Stomach (tissue), 9 donors: Measurements from ENCODE around the gene SELENOO. TPM values are rescaled to one million over a fixed set of nuclear protein-coding genes. Genes with fewer than 3 reads are reported as not detected.
A peak's percentile ranks its signal among the peaks of the same experiment; 100 is the strongest.

Experiments
- DNase-seq, 2 donors: peaks; one replicate each; pipeline versions ENCODE4 v3.0.0 to v3.0.0-alpha.2; 2013 to 2019
- H3K27ac ChIP-seq, 5 donors: fragments of 200-600 bp in 4 of 5; sonication (generic) in 4 of 5; one replicate each; pipeline ENCODE4 v1.5.1; 2013 to 2019; ENCODE audit warnings: mild to moderate bottlenecking in 1 of 5, moderate library complexity in 1 of 5
- H3K27me3 ChIP-seq, 3 donors: fragments of 200-600 bp; sonication (generic); one replicate each; pipeline ENCODE4 v1.5.1; 2017 to 2019; ENCODE audit warnings: mixed run types in 1 of 3
- H3K36me3 ChIP-seq, 4 donors: fragments of 200-600 bp; sonication (generic); 1 replicate in 3 of 4; 2 replicates in 1 of 4; pipeline ENCODE4 v1.5.1; 2016 to 2019
- H3K4me1 ChIP-seq, 4 donors: fragments of 200-600 bp; sonication (generic); one replicate each; pipeline ENCODE4 v1.5.1; 2016 to 2019
- H3K4me3 ChIP-seq, 4 donors: fragments of 200-600 bp; sonication (generic) in 3 of 4; one replicate each; pipeline ENCODE4 v1.5.1; 2016 to 2019; ENCODE audit warnings: mild to moderate bottlenecking in 1 of 4
- H3K9me3 ChIP-seq, 4 donors: fragments of 200-600 bp; sonication (generic); one replicate each; pipeline ENCODE4 v1.5.1; 2016 to 2019
- CTCF ChIP-seq, 7 experiments: fragments of 450-650 bp in 4 of 7; fragments of 200-600 bp in 3 of 7; sonication (generic) in 3 of 7; IDR thresholded peaks; one replicate each; pipeline ENCODE4 v1.5.1; 2016 to 2019; ENCODE audit warnings: antibody characterized with exemption in 7 of 7, control low read depth in 2 of 7, mild to moderate bottlenecking in 1 of 7
- EP300 ChIP-seq: sonication (generic); formaldehyde crosslinking; IDR thresholded peaks from one replicate; pipeline ENCODE4 v1.6.1; 2017; ENCODE audit warnings: antibody characterized with exemption
- POLR2A ChIP-seq, 4 donors: fragments of 450-650 bp; IDR thresholded peaks; one replicate each; pipeline ENCODE4 v1.6.1; 2016; ENCODE audit warnings: antibody characterized with exemption in 4 of 4, control low read depth in 2 of 4, mild to moderate bottlenecking in 1 of 4, moderate library complexity in 1 of 4
- POLR2AphosphoS5 ChIP-seq, 3 donors: sonication (generic); formaldehyde crosslinking; IDR thresholded peaks; one replicate each; pipeline ENCODE4 v1.6.1; 2016; ENCODE audit warnings: antibody characterized with exemption in 3 of 3
- WGBS, 5 donors: extraction: QIAGEN DNeasy Blood & Tissue Kit in 3 of 5; methylation state at CpG; one replicate each; pipeline versions ENCODE4 v1.1.5 to v1.1.7; 2013 to 2018; 5-methylcytosine and 5-hydroxymethylcytosine counted together
- intact Hi-C: fragments of 100-400 bp; cut with DNase I; formaldehyde crosslinking; loops from one replicate; pipeline ENCODE4 v1.15.1; 2023; ENCODE audit warnings: low total_unique reads
- polyA plus RNA-seq, 3 donors: library from polyadenylated mRNA; stranded (reverse); fragments of 200-250 nt; gene quantifications; one replicate each; pipeline ENCODE4 v1.2.3, GENCODE V29; 2013
- total RNA-seq, 5 donors: library from RNA; depleted of rRNA; stranded (reverse); fragments of >200 nt; gene quantifications; one replicate each; pipeline versions ENCODE4 v1.1.0 to v1.2.3, GENCODE V29; 2014 to 2016
- donor health status: healthy with polysubstance abuse.
- donor health status: Bipolar disorder and iron deficiency.
- donor health status: healthy.

The SELENOO gene
- total and polyA plus RNA-seq, 8 donors = 10.1 to 185 (median 35.3) TPM

- H3K27me3 ChIP-seq = peaks cover 0 to 15% (median 0%) of the 10 kb centered on the region in 3 donors
- H3K4me1 ChIP-seq = peaks cover 30 to 65% (median 63%) of the 10 kb centered on the region in 4 donors
- H3K9me3 ChIP-seq = no peaks in the 10 kb centered on the region
- H3K4me3 ChIP-seq = peak overlapping the region; percentile 72 to 90 (median 74)
- TF ChIP-seq EP300 = no peak
- TF ChIP-seq POLR2AphosphoS5 (IDR thresholded peaks at IDR 0.05) = no peak
- no peak for TF ChIP-seq CTCF (IDR thresholded peaks at IDR 0.05)
- TF ChIP-seq POLR2A (IDR thresholded peaks at IDR 0.05) = no peak
- H3K36me3 ChIP-seq = peaks cover 0 to 5% (median 0%) of the 10 kb centered on the region in 4 donors
- peak overlapping the region; percentile 15 to 89 (median 59) for H3K27ac ChIP-seq
- intact Hi-C loops = no loop called here
- WGBS, 5 donors = 46 to 57% (median 53%) methylated on average over 21 to 32 of the region's 32 CpGs
- peak; percentile 81 to 90 for DNase-seq
Observed at GRCh38 chr22:50184004-50184901, 16.6 kb upstream of the SELENOO start.

GRCh38 chr22:50184902-50185374 lies 15.9 kb upstream of the SELENOO start:
- no peak for DNase-seq
- Histone ChIP-seq H3K27ac (peak overlapping the region in 4 of 5 donors; percentile 43 to 89 (median 66)), H3K27me3 (peaks cover 0 to 8% (median 0%) of the 10 kb centered on the region in 3 donors), H3K4me1 (peaks cover 36 to 72% (median 70%) of the 10 kb centered on the region in 4 donors), H3K36me3 (peaks cover 0 to 5% (median 0%) of the 10 kb centered on the region in 4 donors), H3K9me3 (no peaks in the 10 kb centered on the region), H3K4me3 (peak overlapping the region; percentile 72 to 90 (median 74))
- no peak for TF ChIP-seq CTCF (IDR thresholded peaks at IDR 0.05)
- TF ChIP-seq POLR2A (IDR thresholded peaks at IDR 0.05) = no peak
- TF ChIP-seq EP300 = no peak
- TF ChIP-seq POLR2AphosphoS5 (IDR thresholded peaks at IDR 0.05) = no peak
- WGBS, 5 donors = 16 to 36% (median 27%) methylated on average over 22 to 63 of the region's 63 CpGs
- intact Hi-C loops = no loop called here

GRCh38 chr22:50185375-50186087 lies 15.3 kb upstream of the SELENOO start, which contains the start of gene TRABD:
TSS of gene TRABD (plus strand) at chr22:50185913. CDS start at chr22:50193061, 7,148 bp downstream.
- DNase-seq = peak; percentile 92 to 97
- H3K4me1 ChIP-seq = peaks cover 42 to 78% (median 76%) of the 10 kb centered on the region in 4 donors
- intact Hi-C loops = no loop called here
- peak within 1 kb of the TSS; percentile 72 to 90 (median 74) for H3K4me3 ChIP-seq
- H3K27ac ChIP-seq = peak within 1 kb of the TSS; percentile 71 to 89 (median 85)
- peaks cover 0 to 5% (median 0%) of the 10 kb centered on the region in 4 donors for H3K36me3 ChIP-seq
- no peaks in the 10 kb centered on the region for H3K9me3 ChIP-seq
- TF ChIP-seq EP300 (no peak), CTCF (IDR thresholded peaks at IDR 0.05) (no peak), POLR2AphosphoS5 (IDR thresholded peaks at IDR 0.05) (peak in 1 of 3 donors; percentile 4), POLR2A (IDR thresholded peaks at IDR 0.05) (no peak)
- WGBS, 5 donors = 2 to 3% (median 2%) methylated on average over 28 to 74 of the region's 90 CpGs
- H3K27me3 ChIP-seq = peaks cover 0 to 3% (median 0%) of the 10 kb centered on the region in 3 donors

- TF ChIP-seq CTCF (IDR thresholded peaks at IDR 0.05) = no peak
- no peak for TF ChIP-seq POLR2AphosphoS5 (IDR thresholded peaks at IDR 0.05)
- TF ChIP-seq EP300 = no peak
- no peak for TF ChIP-seq POLR2A (IDR thresholded peaks at IDR 0.05)
- Histone ChIP-seq H3K36me3 (peaks cover 0 to 5% (median 0%) of the 10 kb centered on the region in 4 donors), H3K9me3 (no peaks in the 10 kb centered on the region), H3K27me3 (no peaks in the 10 kb centered on the region), H3K4me1 (peaks cover 49 to 85% (median 83%) of the 10 kb centered on the region in 4 donors), H3K27ac (peak overlapping the region; percentile 71 to 89 (median 85)), H3K4me3 (peak overlapping the region; percentile 72 to 90 (median 74))
- WGBS, 5 donors = 0 to 2% (median 1%) methylated on average over 20 to 47 of the region's 47 CpGs
- DNase-seq = no peak
- intact Hi-C loops = no loop called here
Observed at GRCh38 chr22:50186181-50186714, 14.6 kb upstream of the SELENOO start.
